Sigmoid colon (tissue), 7 donors: Measurements from ENCODE around the gene SSTR5. TPM values are rescaled to one million over a fixed set of nuclear protein-coding genes. Genes with fewer than 3 reads are reported as not detected.

Experiments used
- DNase-seq: peaks from one replicate; pipeline ENCODE4 v3.0.0-alpha.2; 2019
- H3K27ac ChIP-seq, 4 donors: fragments of 200-600 bp; sonication (generic); one replicate each; pipeline ENCODE4 v1.5.1; 2016 to 2019; ENCODE audit warnings: mild to moderate bottlenecking in 1 of 4
- H3K27me3 ChIP-seq, 3 donors: fragments of 200-600 bp; sonication (generic); one replicate each; pipeline ENCODE4 v1.5.1; 2019; ENCODE audit warnings: mild to moderate bottlenecking in 1 of 3
- H3K36me3 ChIP-seq, 4 donors: fragments of 200-600 bp; sonication (generic); one replicate each; pipeline ENCODE4 v1.5.1; 2016 to 2019
- H3K4me1 ChIP-seq, 4 donors: fragments of 200-600 bp; sonication (generic); one replicate each; pipeline ENCODE4 v1.5.1; 2017 to 2019
- H3K4me3 ChIP-seq, 4 donors: fragments of 200-600 bp; sonication (generic); one replicate each; pipeline ENCODE4 v1.5.1; 2017 to 2019; ENCODE audit warnings: mild to moderate bottlenecking in 2 of 4, moderate library complexity in 1 of 4
- H3K9me3 ChIP-seq, 4 donors: fragments of 200-600 bp in 3 of 4; sonication (generic) in 3 of 4; one replicate each; pipeline versions ENCODE4 v1.5.1 to v1.6.1; 2013 to 2019
- EP300 ChIP-seq, 4 donors: sonication (generic); formaldehyde crosslinking; IDR thresholded peaks; one replicate each; pipeline ENCODE4 v1.6.1; 2017; ENCODE audit warnings: antibody characterized with exemption in 4 of 4
- POLR2A ChIP-seq, 2 donors: fragments of 450-650 bp; IDR thresholded peaks; one replicate each; pipeline ENCODE4 v1.6.1; 2016; ENCODE audit warnings: antibody characterized with exemption in 2 of 2, mild to moderate bottlenecking in 2 of 2, moderate library complexity in 2 of 2
- POLR2AphosphoS5 ChIP-seq, 4 donors: sonication (generic); formaldehyde crosslinking; IDR thresholded peaks; one replicate each; pipeline ENCODE4 v1.6.1; 2017; ENCODE audit warnings: antibody characterized with exemption in 4 of 4
- WGBS, 2 donors: extraction: QIAGEN DNeasy Blood & Tissue Kit; methylation state at CpG; one replicate each; pipeline ENCODE4 v1.1.7; 2013; 5-methylcytosine and 5-hydroxymethylcytosine counted together
- intact Hi-C: fragments of 100-400 bp; cut with DNase I; formaldehyde crosslinking; loops from one replicate; pipeline ENCODE4 v1.15.1; 2023
- polyA plus RNA-seq, 3 donors: library from polyadenylated mRNA; stranded (reverse); fragments of 200-250 nt; gene quantifications; one replicate each; pipeline ENCODE4 v1.2.3, GENCODE V29; 2013
- total RNA-seq, 4 donors: library from RNA; depleted of rRNA; stranded (reverse); fragments of >200 nt; gene quantifications; one replicate each; pipeline ENCODE4 v1.1.0, GENCODE V29; 2016
- TF ChIP-seq, protein P1 (sequence below), 4 experiments: fragments of 450-650 bp in 3 of 4; fragments of 200-600 bp in 1 of 4; IDR thresholded peaks; one replicate each; pipeline ENCODE4 v1.5.1; 2016 to 2019; ENCODE audit warnings: antibody characterized with exemption in 4 of 4, mild to moderate bottlenecking in 3 of 4, moderate library complexity in 2 of 4
- donor health status: healthy with polysubstance abuse.
- donor health status: Bipolar disorder and iron deficiency.
- donor health status: healthy.

SSTR5 gene
- total and polyA plus RNA-seq, 7 donors = 0.04 TPM; not detected in 6

GRCh38 chr16:1079341-1079740 lies 6.8 kb downstream of the SSTR5 start:
- H3K4me1 ChIP-seq = no peaks in the 10 kb centered on the region
- H3K36me3 ChIP-seq = no peaks in the 10 kb centered on the region
- H3K27me3 ChIP-seq = peaks cover 19 to 94% (median 85%) of the 10 kb centered on the region in 3 donors
- no peak for DNase-seq
- WGBS, 2 donors = 96 to 97% methylated on average over 43 of the region's 43 CpGs
- TF ChIP-seq POLR2AphosphoS5 (IDR thresholded peaks at IDR 0.05) (no peak), EP300 (IDR thresholded peaks at IDR 0.05) (no peak), POLR2A (IDR thresholded peaks at IDR 0.05) (no peak)
- TF ChIP-seq, protein P1, sequence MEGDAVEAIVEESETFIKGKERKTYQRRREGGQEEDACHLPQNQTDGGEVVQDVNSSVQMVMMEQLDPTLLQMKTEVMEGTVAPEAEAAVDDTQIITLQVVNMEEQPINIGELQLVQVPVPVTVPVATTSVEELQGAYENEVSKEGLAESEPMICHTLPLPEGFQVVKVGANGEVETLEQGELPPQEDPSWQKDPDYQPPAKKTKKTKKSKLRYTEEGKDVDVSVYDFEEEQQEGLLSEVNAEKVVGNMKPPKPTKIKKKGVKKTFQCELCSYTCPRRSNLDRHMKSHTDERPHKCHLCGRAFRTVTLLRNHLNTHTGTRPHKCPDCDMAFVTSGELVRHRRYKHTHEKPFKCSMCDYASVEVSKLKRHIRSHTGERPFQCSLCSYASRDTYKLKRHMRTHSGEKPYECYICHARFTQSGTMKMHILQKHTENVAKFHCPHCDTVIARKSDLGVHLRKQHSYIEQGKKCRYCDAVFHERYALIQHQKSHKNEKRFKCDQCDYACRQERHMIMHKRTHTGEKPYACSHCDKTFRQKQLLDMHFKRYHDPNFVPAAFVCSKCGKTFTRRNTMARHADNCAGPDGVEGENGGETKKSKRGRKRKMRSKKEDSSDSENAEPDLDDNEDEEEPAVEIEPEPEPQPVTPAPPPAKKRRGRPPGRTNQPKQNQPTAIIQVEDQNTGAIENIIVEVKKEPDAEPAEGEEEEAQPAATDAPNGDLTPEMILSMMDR (IDR thresholded peaks at IDR 0.05) = no peak
- intact Hi-C loops = no loop called here
- peaks cover 0 to 5% (median 1%) of the 10 kb centered on the region in 4 donors for H3K9me3 ChIP-seq
- no peak overlapping the region for H3K27ac ChIP-seq
- H3K4me3 ChIP-seq = no peak overlapping the region

- no peak for DNase-seq
- no peak overlapping the region for H3K4me3 ChIP-seq
- no peaks in the 10 kb centered on the region for H3K4me1 ChIP-seq
- no peak overlapping the region for H3K27ac ChIP-seq
- intact Hi-C loops = no loop called here
- no peaks in the 10 kb centered on the region for H3K36me3 ChIP-seq
- WGBS, 2 donors = 85 to 93% methylated on average over 45 of the region's 45 CpGs
- peaks cover 19 to 93% (median 87%) of the 10 kb centered on the region in 3 donors for H3K27me3 ChIP-seq
- H3K9me3 ChIP-seq = peaks cover 0 to 11% (median 5%) of the 10 kb centered on the region in 4 donors
- TF ChIP-seq, protein P1 (IDR thresholded peaks at IDR 0.05) = no peak
- TF ChIP-seq EP300 (IDR thresholded peaks at IDR 0.05) (no peak), POLR2AphosphoS5 (IDR thresholded peaks at IDR 0.05) (no peak), POLR2A (IDR thresholded peaks at IDR 0.05) (no peak)
Measured at GRCh38 chr16:1079786-1080525, 7.4 kb downstream of the SSTR5 start.

- H3K27ac ChIP-seq = no peak overlapping the region
- H3K9me3 ChIP-seq = peaks cover 0 to 13% (median 8%) of the 10 kb centered on the region in 4 donors
- intact Hi-C loops = no loop called here
- 47 to 63% methylated on average over 42 of the region's 42 CpGs for WGBS, 2 donors
- no peaks in the 10 kb centered on the region for H3K4me1 ChIP-seq
- DNase-seq = no peak
- no peaks in the 10 kb centered on the region for H3K36me3 ChIP-seq
- TF ChIP-seq EP300 (IDR thresholded peaks at IDR 0.05) (no peak), POLR2A (IDR thresholded peaks at IDR 0.05) (no peak), POLR2AphosphoS5 (IDR thresholded peaks at IDR 0.05) (no peak)
- TF ChIP-seq, protein P1 (IDR thresholded peaks at IDR 0.05) = no peak
- no peak overlapping the region for H3K4me3 ChIP-seq
- H3K27me3 ChIP-seq = peaks cover 21 to 97% (median 91%) of the 10 kb centered on the region in 3 donors
Measured at GRCh38 chr16:1080801-1081733, 8.5 kb downstream of the SSTR5 start.

GRCh38 chr16:1081734-1082265 lies 9.3 kb downstream of the SSTR5 start:
- H3K4me1 ChIP-seq = no peaks in the 10 kb centered on the region

More at GRCh38 chr16:1081734-1082265, 9.3 kb downstream of the SSTR5 start:
- no peak for TF ChIP-seq POLR2AphosphoS5 (IDR thresholded peaks at IDR 0.05)
- 75 to 78% methylated on average over 22 of the region's 22 CpGs for WGBS, 2 donors
- DNase-seq = no peak
- Histone ChIP-seq H3K9me3 (peaks cover 0 to 13% (median 8%) of the 10 kb centered on the region in 4 donors), H3K27ac (no peak overlapping the region), H3K4me3 (no peak overlapping the region), H3K27me3 (peaks cover 21 to 98% (median 98%) of the 10 kb centered on the region in 3 donors), H3K36me3 (no peaks in the 10 kb centered on the region)
- intact Hi-C loops = no loop called here
